Mesothelial cell of epicardium (in vitro differentiated cells): Measurements from ENCODE around the gene OBSCN. TPM values are rescaled to one million over a fixed set of nuclear protein-coding genes. Genes with fewer than 3 reads are reported as not detected.

Experiments
- DNase-seq, 2 experiments: peaks; one replicate each; pipeline ENCODE4 v3.0.0; 2021; ENCODE audit warnings: low spot score in 2 of 2; ENCODE audit not compliant: unreplicated experiment in 2 of 2
- H3K27ac Mint-ChIP-seq: 2 replicates; pipeline ENCODE4 v1.8.0; 2021; ENCODE audit warnings: mixed read lengths
- H3K27me3 Mint-ChIP-seq: 2 replicates; pipeline ENCODE4 v1.8.0; 2021; ENCODE audit warnings: low read depth, mixed read lengths
- H3K36me3 Mint-ChIP-seq: 2 replicates; pipeline ENCODE4 v1.8.0; 2021; ENCODE audit warnings: mixed read lengths
- H3K4me1 Mint-ChIP-seq: 2 replicates; pipeline ENCODE4 v1.8.0; 2021; ENCODE audit warnings: mixed read lengths
- H3K4me3 Mint-ChIP-seq: 2 replicates; pipeline ENCODE4 v1.8.0; 2021; ENCODE audit warnings: mild to moderate bottlenecking, moderate library complexity, mixed read lengths
- H3K9me3 Mint-ChIP-seq: 2 replicates; pipeline ENCODE4 v1.8.0; 2021; ENCODE audit warnings: mixed read lengths
- CTCF ChIP-seq: fragments of 200-600 bp; sonication (generic); IDR thresholded peaks from one replicate; pipeline ENCODE4 v1.5.0; 2021; ENCODE audit warnings: antibody characterized with exemption; ENCODE audit not compliant: unreplicated experiment
- total RNA-seq: library from RNA; stranded (reverse); gene quantifications from 3 replicates; pipeline ENCODE4 v1.2.1, GENCODE V29; 2021

The OBSCN gene
- total RNA-seq, 1 donor from 2014 or later: 113 TPM

GRCh38 chr1:228379666-228380065, 171.8 kb downstream of the OBSCN start:
- H3K36me3 Mint-ChIP-seq: no peaks in the 10 kb centered on the region
- no peak for DNase-seq
- H3K27ac Mint-ChIP-seq: no peak overlapping the region
- peak overlapping the region; percentile 83 for H3K4me3 Mint-ChIP-seq
- H3K9me3 Mint-ChIP-seq: no peaks in the 10 kb centered on the region
- H3K4me1 Mint-ChIP-seq: peaks cover 22% of the 10 kb centered on the region
- TF ChIP-seq CTCF: no peak
- H3K27me3 Mint-ChIP-seq: no peaks in the 10 kb centered on the region

GRCh38 chr1:228381356-228381755, 173.5 kb downstream of the OBSCN start:
- Mint-ChIP-seq H3K27ac (no peak overlapping the region), H3K4me3 (no peak overlapping the region), H3K36me3 (no peaks in the 10 kb centered on the region), H3K4me1 (peaks cover 22% of the 10 kb centered on the region), H3K9me3 (no peaks in the 10 kb centered on the region), H3K27me3 (peaks cover 2% of the 10 kb centered on the region)
- DNase-seq: no peak
- no peak for TF ChIP-seq CTCF

GRCh38 chr1:228383773-228384172, 175.9 kb downstream of the OBSCN start:
- Mint-ChIP-seq H3K4me1 (peaks cover 20% of the 10 kb centered on the region), H3K27me3 (peaks cover 2% of the 10 kb centered on the region), H3K9me3 (no peaks in the 10 kb centered on the region), H3K36me3 (no peaks in the 10 kb centered on the region), H3K27ac (no peak overlapping the region), H3K4me3 (no peak overlapping the region)
- no peak for DNase-seq
- TF ChIP-seq CTCF: no peak

DNA sequence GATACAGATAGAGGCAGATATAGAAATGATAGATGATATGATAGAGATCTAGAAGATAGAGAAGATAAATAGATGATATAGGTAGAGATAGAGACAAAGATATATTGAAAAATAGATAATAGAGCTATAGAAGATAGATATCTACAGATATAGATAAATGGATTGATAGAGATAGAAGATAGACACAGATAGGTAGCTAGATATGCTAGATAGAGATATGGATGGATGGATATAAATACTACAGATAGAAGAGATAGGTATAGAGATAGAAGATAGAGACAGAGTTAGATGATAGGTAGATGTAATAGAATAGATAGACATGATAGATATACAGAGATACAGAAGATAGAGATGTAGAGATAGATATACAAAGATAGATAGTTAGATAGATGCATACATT, 177.4 kb downstream of the OBSCN start:
- peaks cover 10% of the 10 kb centered on the region for H3K4me1 Mint-ChIP-seq
- H3K36me3 Mint-ChIP-seq: no peaks in the 10 kb centered on the region
- no peak for TF ChIP-seq CTCF
- no peak for DNase-seq
- H3K27me3 Mint-ChIP-seq: peaks cover 2% of the 10 kb centered on the region
- no peaks in the 10 kb centered on the region for H3K9me3 Mint-ChIP-seq
- no peak overlapping the region for H3K27ac Mint-ChIP-seq
- H3K4me3 Mint-ChIP-seq: no peak overlapping the region

DNA sequence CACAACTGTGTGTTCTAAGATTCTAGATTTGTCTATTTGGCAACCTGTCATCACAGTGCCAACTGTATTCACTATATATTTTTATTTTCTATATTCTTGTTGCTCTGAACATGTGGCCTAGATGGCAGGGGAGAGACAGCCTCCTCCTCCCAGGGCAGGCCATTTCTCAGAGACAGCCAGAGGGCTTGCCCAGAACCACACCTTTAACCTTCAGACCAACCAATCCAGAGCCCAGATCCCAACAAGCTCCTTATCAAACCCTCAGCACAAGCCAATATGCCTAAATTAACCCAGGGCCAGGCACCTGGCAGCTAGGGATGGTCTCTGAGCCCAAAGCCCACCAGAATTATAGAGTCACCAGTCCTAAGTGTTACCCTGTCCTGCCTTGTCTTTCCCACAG, 179.5 kb downstream of the OBSCN start:
- H3K27ac Mint-ChIP-seq: no peak overlapping the region
- H3K4me3 Mint-ChIP-seq: no peak overlapping the region
- H3K4me1 Mint-ChIP-seq: no peaks in the 10 kb centered on the region
- no peak for DNase-seq
- H3K27me3 Mint-ChIP-seq: peaks cover 2% of the 10 kb centered on the region
- no peaks in the 10 kb centered on the region for H3K9me3 Mint-ChIP-seq
- H3K36me3 Mint-ChIP-seq: peaks cover under 1% of the 10 kb centered on the region
- TF ChIP-seq CTCF: no peak

- H3K36me3 Mint-ChIP-seq: peaks cover 3% of the 10 kb centered on the region
- H3K27me3 Mint-ChIP-seq: no peaks in the 10 kb centered on the region
- no peaks in the 10 kb centered on the region for H3K9me3 Mint-ChIP-seq
- H3K27ac Mint-ChIP-seq: no peak overlapping the region
- peaks cover 5% of the 10 kb centered on the region for H3K4me1 Mint-ChIP-seq
- DNase-seq: no peak
- no peak for TF ChIP-seq CTCF
- no peak overlapping the region for H3K4me3 Mint-ChIP-seq
Observed at GRCh38 chr1:228390649-228391048, 182.8 kb downstream of the OBSCN start.
